Kidney (tissue), 14 donors: Measurements from ENCODE around the gene OR6X1. TPM values are rescaled to one million over a fixed set of nuclear protein-coding genes. Genes with fewer than 3 reads are reported as not detected.

Experiments used
- DNase-seq, 5 donors: peaks; one replicate each; pipeline ENCODE4 v3.0.0-alpha.2; 2013 to 2020
- FAIRE-seq: peaks from 2 replicates; lab custom pipeline; 2012; peaks lifted over from hg19 to GRCh38; lab: Jason Lieb, UNC
- H3K27ac ChIP-seq, 2 donors: one replicate each; pipeline ENCODE4 v1.7.0; 2013; ENCODE audit warnings: low read depth in 2 of 2, low read length in 2 of 2, inconsistent platforms in 1 of 2
- H3K27me3 ChIP-seq: one replicate; pipeline ENCODE4 v1.7.1; 2013; ENCODE audit warnings: low read length, inconsistent platforms; ENCODE audit not compliant: control insufficient read depth, insufficient read depth
- H3K36me3 ChIP-seq, 3 donors: one replicate each; pipeline versions ENCODE4 v1.7.0 to v1.7.1; 2013; ENCODE audit warnings: low read length in 3 of 3, control low read depth in 1 of 3, inconsistent platforms in 1 of 3; ENCODE audit not compliant: insufficient read depth in 3 of 3, control insufficient read depth in 2 of 3
- H3K4me1 ChIP-seq, 3 donors: one replicate each; pipeline versions ENCODE4 v1.7.0 to v1.7.1; 2013; ENCODE audit warnings: low read length in 3 of 3, inconsistent platforms in 1 of 3, low read depth in 1 of 3; ENCODE audit not compliant: control insufficient read depth in 2 of 3, insufficient read depth in 2 of 3
- H3K4me3 ChIP-seq, 3 donors: one replicate each; pipeline versions ENCODE4 v1.7.0 to v1.8.1; 2013; ENCODE audit warnings: low read length in 3 of 3, control low read depth in 1 of 3, inconsistent platforms in 1 of 3
- H3K9ac ChIP-seq, 3 donors: one replicate each; pipeline versions ENCODE4 v1.7.0 to v1.7.1; 2013; ENCODE audit warnings: low read length in 3 of 3, control low read depth in 1 of 3, inconsistent platforms in 1 of 3
- H3K9me3 ChIP-seq, 3 donors: one replicate each; pipeline versions ENCODE4 v1.7.0 to v1.7.1; 2013; ENCODE audit warnings: low read length in 3 of 3, control low read depth in 1 of 3, inconsistent platforms in 1 of 3; ENCODE audit not compliant: control insufficient read depth in 2 of 3, insufficient read depth in 1 of 3
- CTCF ChIP-seq: IDR thresholded peaks from 3 replicates; pipeline ENCODE4 v1.5.1; 2012; ENCODE audit warnings: mild to moderate bottlenecking, moderate library complexity, borderline replicate concordance; ENCODE audit not compliant: insufficient read depth; ENCODE audit errors: extremely low read depth
- intact Hi-C: fragments of 100-400 bp; cut with DNase I; formaldehyde crosslinking; loops from one replicate; pipeline ENCODE4 v1.11.1; 2022
- polyA plus RNA-seq: library from polyadenylated mRNA; stranded (reverse); fragments of 350-450 nt; fragmentation: Illumina TruSeq; extraction: RNeasy Lipid Tissue Mini Kit (QIAGEN cat#74804); gene quantifications from one replicate; pipeline ENCODE4 v1.2.3, GENCODE V29; 2014; ENCODE audit warnings: low read depth, low replicate concordance; ENCODE audit not compliant: insufficient read depth
- total RNA-seq: library from RNA; stranded (reverse); fragmentation: NEBNext Ultra II Directional; extraction: Animal tissue kit (Norgen Biotek cat#: 25700); gene quantifications from one replicate; pipeline ENCODE4 v1.2.1, GENCODE V29; 2021
- donor health status: control.
- donor health status: control.
- donor health status: control.
- donor health status: control.
- donor health status: control.
- donor health status: DM: yes; HTN: yes; CAD: no.
- donor health status: Normal renal cell carcinoma (clear cell type).

The OR6X1 gene
- total and polyA plus RNA-seq, 2 donors from 2014 or later = not detected

GRCh38 chr11:123742724-123743120 lies 11.6 kb downstream of the OR6X1 start:
- H3K4me1 ChIP-seq = peaks cover 0 to 12% (median 7%) of the 10 kb centered on the region in 3 donors
- DNase-seq = peak in 1 of 5 donors; percentile 3
- intact Hi-C loops = no loop called here
- no peak for TF ChIP-seq CTCF
- H3K36me3 ChIP-seq = no peaks in the 10 kb centered on the region
- FAIRE-seq = no peak
- no peaks in the 10 kb centered on the region for H3K9me3 ChIP-seq
- H3K9ac ChIP-seq = no peak overlapping the region
- no peaks in the 10 kb centered on the region for H3K27me3 ChIP-seq
- H3K27ac ChIP-seq = no peak overlapping the region
- H3K4me3 ChIP-seq = peak overlapping the region in 2 of 3 donors; percentile 75 to 89

- no peak overlapping the region for H3K27ac ChIP-seq
- no peaks in the 10 kb centered on the region for H3K27me3 ChIP-seq
- H3K9me3 ChIP-seq = no peaks in the 10 kb centered on the region
- peak in 2 of 5 donors; percentile 3 to 19 for DNase-seq
- H3K36me3 ChIP-seq = peaks cover 0 to under 1% (median 0%) of the 10 kb centered on the region in 3 donors
- intact Hi-C loops = no loop called here
- H3K4me3 ChIP-seq = peak overlapping the region; percentile 75 to 92 (median 89)
- TF ChIP-seq CTCF = no peak
- H3K9ac ChIP-seq = peak overlapping the region; percentile 42 to 60 (median 57)
- no peak for FAIRE-seq
- peaks cover 0 to 12% (median 7%) of the 10 kb centered on the region in 3 donors for H3K4me1 ChIP-seq
These were observed 12.1 kb downstream of the OR6X1 start for GRCh38 chr11:123742031-123742723.

GRCh38 chr11:123741159-123742030 lies 12.9 kb downstream of the OR6X1 start, which contains the start of gene ZNF202:
Gene ZNF202, minus strand, starts transcription at chr11:123741660. Its CDS starts 10,772 bp downstream, at chr11:123730888.
- peak within 1 kb of the TSS; percentile 58 to 92 (median 78) for H3K9ac ChIP-seq
- DNase-seq (peak; percentile 92 to 96 (median 96)), FAIRE-seq (no peak)
- peak within 1 kb of the TSS; percentile 75 to 92 (median 89) for H3K4me3 ChIP-seq
- H3K9me3 ChIP-seq = no peaks in the 10 kb centered on the region
- peaks cover 0 to 6% (median 3%) of the 10 kb centered on the region in 3 donors for H3K36me3 ChIP-seq
- H3K4me1 ChIP-seq = peaks cover 0 to 12% (median 7%) of the 10 kb centered on the region in 3 donors
- intact Hi-C loops = no loop called here
- no peak for TF ChIP-seq CTCF
- peak within 1 kb of the TSS; percentile 63 to 66 for H3K27ac ChIP-seq
- H3K27me3 ChIP-seq = no peaks in the 10 kb centered on the region
